Mesothelial cell of epicardium (in vitro differentiated cells): Measurements from ENCODE around the gene SHROOM2. TPM values are rescaled to one million over a fixed set of nuclear protein-coding genes. Genes with fewer than 3 reads are reported as not detected.

Experiments
- DNase-seq, 2 experiments: peaks; one replicate each; pipeline ENCODE4 v3.0.0; 2021; ENCODE audit warnings: low spot score in 2 of 2; ENCODE audit not compliant: unreplicated experiment in 2 of 2
- H3K27ac Mint-ChIP-seq: 2 replicates; pipeline ENCODE4 v1.8.0; 2021; ENCODE audit warnings: mixed read lengths
- H3K27me3 Mint-ChIP-seq: 2 replicates; pipeline ENCODE4 v1.8.0; 2021; ENCODE audit warnings: low read depth, mixed read lengths
- H3K36me3 Mint-ChIP-seq: 2 replicates; pipeline ENCODE4 v1.8.0; 2021; ENCODE audit warnings: mixed read lengths
- H3K4me1 Mint-ChIP-seq: 2 replicates; pipeline ENCODE4 v1.8.0; 2021; ENCODE audit warnings: mixed read lengths
- H3K4me3 Mint-ChIP-seq: 2 replicates; pipeline ENCODE4 v1.8.0; 2021; ENCODE audit warnings: mild to moderate bottlenecking, moderate library complexity, mixed read lengths
- H3K9me3 Mint-ChIP-seq: 2 replicates; pipeline ENCODE4 v1.8.0; 2021; ENCODE audit warnings: mixed read lengths
- CTCF ChIP-seq: fragments of 200-600 bp; sonication (generic); IDR thresholded peaks from one replicate; pipeline ENCODE4 v1.5.0; 2021; ENCODE audit warnings: antibody characterized with exemption; ENCODE audit not compliant: unreplicated experiment
- total RNA-seq: library from RNA; stranded (reverse); gene quantifications from 3 replicates; pipeline ENCODE4 v1.2.1, GENCODE V29; 2021

The SHROOM2 gene
- total RNA-seq, 1 donor from 2014 or later: 13.5 TPM

- no peak overlapping the region for H3K4me3 Mint-ChIP-seq
- no peaks in the 10 kb centered on the region for H3K27me3 Mint-ChIP-seq
- no peak for DNase-seq
- H3K9me3 Mint-ChIP-seq: peaks cover 14% of the 10 kb centered on the region
- peak overlapping the region; percentile 73 for H3K27ac Mint-ChIP-seq
- peaks cover 17% of the 10 kb centered on the region for H3K4me1 Mint-ChIP-seq
- H3K36me3 Mint-ChIP-seq: peaks cover 4% of the 10 kb centered on the region
- no peak for TF ChIP-seq CTCF
These were observed 43.4 kb downstream of the SHROOM2 start for GRCh38 chrX:9829308-9830267.

GRCh38 chrX:9832811-9833210 is 46.6 kb downstream of the SHROOM2 start:
- DNase-seq: no peak
- Mint-ChIP-seq H3K36me3 (peaks cover 6% of the 10 kb centered on the region), H3K27me3 (no peaks in the 10 kb centered on the region), H3K4me3 (no peak overlapping the region), H3K9me3 (peaks cover 19% of the 10 kb centered on the region), H3K27ac (no peak overlapping the region), H3K4me1 (peaks cover 6% of the 10 kb centered on the region)
- TF ChIP-seq CTCF: no peak

- Mint-ChIP-seq H3K4me3 (no peak overlapping the region), H3K27me3 (no peaks in the 10 kb centered on the region), H3K27ac (no peak overlapping the region), H3K9me3 (peaks cover 16% of the 10 kb centered on the region), H3K4me1 (no peaks in the 10 kb centered on the region), H3K36me3 (peaks cover 9% of the 10 kb centered on the region)
- DNase-seq: no peak
- no peak for TF ChIP-seq CTCF
These were observed 49.5 kb downstream of the SHROOM2 start for GRCh38 chrX:9835585-9836210.

- Mint-ChIP-seq H3K36me3 (peaks cover 5% of the 10 kb centered on the region), H3K27me3 (no peaks in the 10 kb centered on the region), H3K4me1 (peaks cover 32% of the 10 kb centered on the region), H3K9me3 (peaks cover 5% of the 10 kb centered on the region), H3K27ac (peak overlapping the region; percentile 93), H3K4me3 (no peak overlapping the region)
- DNase-seq: no peak
- no peak for TF ChIP-seq CTCF
These were observed 56.3 kb downstream of the SHROOM2 start for GRCh38 chrX:9842541-9842940.

GRCh38 chrX:9844936-9845577 is 58.8 kb downstream of the SHROOM2 start:
- no peak overlapping the region for H3K27ac Mint-ChIP-seq
- H3K27me3 Mint-ChIP-seq: no peaks in the 10 kb centered on the region
- H3K36me3 Mint-ChIP-seq: no peaks in the 10 kb centered on the region
- no peak overlapping the region for H3K4me3 Mint-ChIP-seq
- peaks cover 42% of the 10 kb centered on the region for H3K4me1 Mint-ChIP-seq
- no peak for DNase-seq
- no peak for TF ChIP-seq CTCF
- peaks cover 9% of the 10 kb centered on the region for H3K9me3 Mint-ChIP-seq
